GM10847 (cell line): Measurements from ENCODE around the gene SPOCK1.

Experiments
- POLR2A ChIP-seq: IDR thresholded peaks from 2 replicates; pipeline ENCODE4 v1.6.1; 2011; ENCODE audit not compliant: insufficient read length; ENCODE audit errors: extremely low read depth

SPOCK1 gene

DNA sequence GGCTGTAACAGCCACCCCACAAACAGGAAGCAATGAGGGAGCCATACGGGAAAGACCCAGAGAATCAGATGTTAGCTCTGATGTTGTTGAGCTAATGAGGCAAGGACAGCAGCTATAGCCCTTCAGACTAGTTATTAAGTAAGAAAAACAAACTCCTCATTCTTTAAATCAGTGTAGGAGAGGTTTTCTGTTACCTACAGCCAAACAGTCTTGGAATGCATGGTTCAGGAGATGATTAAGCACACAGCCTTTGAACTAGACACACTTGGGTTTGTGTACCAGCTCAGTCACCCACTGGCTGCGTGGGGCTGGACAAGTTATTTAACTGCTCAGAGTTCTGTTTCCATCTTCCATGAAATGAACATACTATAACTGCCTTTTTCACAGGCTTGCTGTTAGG lies 68.1 kb downstream of the SPOCK1 start:
- TF ChIP-seq POLR2A = no peak

- no peak for TF ChIP-seq POLR2A
Measured at GRCh38 chr5:137415231-137415681, 83.9 kb downstream of the SPOCK1 start.

- no peak for TF ChIP-seq POLR2A
Measured at GRCh38 chr5:137414112-137414755, 84.9 kb downstream of the SPOCK1 start.

GRCh38 chr5:137412136-137412535 lies 87.0 kb downstream of the SPOCK1 start:
- TF ChIP-seq POLR2A = no peak

GRCh38 chr5:137410234-137411010 lies 88.7 kb downstream of the SPOCK1 start:
- TF ChIP-seq POLR2A = no peak

GRCh38 chr5:137409736-137410135 lies 89.4 kb downstream of the SPOCK1 start:
- TF ChIP-seq POLR2A = no peak

DNA sequence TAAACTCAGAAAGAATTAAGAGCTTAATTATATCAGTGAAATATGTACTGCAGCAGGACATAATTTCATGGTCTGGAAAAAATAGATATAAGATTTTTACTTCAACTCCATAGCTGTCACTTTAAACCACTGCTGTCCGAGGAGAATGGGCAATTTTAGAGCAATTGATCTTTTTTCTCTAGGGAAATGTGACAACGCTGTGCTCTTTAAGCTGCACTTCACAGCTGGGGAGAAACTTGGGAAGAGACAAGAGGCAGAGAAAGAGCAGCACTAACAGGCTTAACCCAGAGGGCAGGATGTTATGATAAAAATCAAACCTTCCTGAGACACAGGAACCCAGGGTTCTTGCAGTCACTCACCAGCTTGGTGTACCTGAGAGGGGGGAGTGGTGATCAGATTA lies 92.0 kb downstream of the SPOCK1 start:
- no peak for TF ChIP-seq POLR2A

DNA sequence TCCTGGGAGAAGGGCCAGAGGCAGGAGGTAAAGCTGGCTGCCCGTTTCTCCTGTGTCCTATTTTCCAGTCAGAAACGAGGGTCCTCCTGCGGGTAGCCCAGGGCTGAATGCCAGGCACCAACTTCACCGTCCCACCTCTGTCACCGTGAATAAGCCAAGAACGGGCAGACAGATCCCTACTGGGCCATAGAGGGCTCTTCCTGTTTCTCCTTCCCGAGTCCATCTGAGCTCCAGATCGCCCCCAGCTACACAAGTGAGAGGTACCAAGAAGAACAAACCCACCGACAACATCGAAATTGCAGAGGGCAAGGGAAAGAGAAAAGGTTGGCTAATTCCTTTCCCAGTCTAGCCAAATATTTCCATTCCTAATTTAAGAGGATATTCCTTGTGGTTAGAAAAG lies 93.7 kb downstream of the SPOCK1 start:
- no peak for TF ChIP-seq POLR2A

DNA sequence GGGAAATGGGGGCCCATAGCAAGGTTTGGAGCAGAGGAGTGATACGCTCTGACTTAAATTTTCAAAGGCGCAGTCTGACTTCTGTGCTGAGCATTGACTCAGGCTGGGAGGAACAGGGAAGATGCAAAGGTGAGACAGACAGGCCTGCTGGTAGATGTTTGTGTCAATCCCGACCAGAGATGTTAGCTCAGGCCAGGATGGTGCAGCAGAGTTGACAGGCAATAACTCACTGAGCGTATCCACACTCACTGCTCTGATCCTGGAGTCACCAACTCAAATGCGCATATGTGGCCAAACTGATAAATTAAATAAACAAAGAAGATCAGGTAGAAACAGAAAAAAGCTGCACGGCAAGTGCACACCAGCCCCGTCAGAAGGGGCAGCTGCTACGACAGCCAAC lies 95.3 kb downstream of the SPOCK1 start:
- no peak for TF ChIP-seq POLR2A

DNA sequence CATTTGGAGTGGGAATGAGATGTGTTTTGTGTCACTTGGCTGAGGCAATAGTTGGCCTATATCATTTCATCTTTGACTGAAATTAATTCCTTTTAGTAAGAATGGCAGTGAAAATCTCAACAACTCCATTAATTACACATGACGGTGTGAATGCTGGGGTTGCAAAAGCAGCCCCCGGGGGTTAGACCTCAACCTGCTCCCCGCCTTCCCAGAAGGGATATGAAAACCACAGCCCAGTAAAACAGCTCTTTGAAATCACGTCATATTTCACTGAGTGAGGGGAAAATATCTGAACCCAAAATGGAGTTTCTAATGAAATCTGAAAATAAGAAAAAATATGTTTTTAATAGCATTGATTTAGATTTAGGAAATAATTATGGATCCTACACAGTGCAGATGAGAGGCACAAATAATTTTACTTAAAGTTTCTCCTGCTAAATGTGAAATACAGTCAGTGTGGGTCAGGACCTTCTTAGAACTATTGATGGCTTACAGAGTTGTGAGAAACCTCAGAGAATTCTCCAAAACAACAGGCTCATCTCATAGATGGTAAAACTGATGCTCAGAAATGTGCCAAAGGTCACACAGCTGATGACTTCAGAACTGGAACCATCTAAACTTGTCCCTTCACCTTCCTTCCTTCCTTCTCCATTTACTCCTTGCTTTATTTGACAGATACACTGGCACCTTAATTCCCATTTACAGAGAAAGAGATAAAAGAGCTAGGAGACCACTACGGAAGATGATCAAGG lies 96.5 kb downstream of the SPOCK1 start:
- TF ChIP-seq POLR2A = no peak

GRCh38 chr5:137401946-137402345 lies 97.2 kb downstream of the SPOCK1 start:
- TF ChIP-seq POLR2A = no peak

GRCh38 chr5:137400571-137400970 lies 98.6 kb downstream of the SPOCK1 start:
- no peak for TF ChIP-seq POLR2A

DNA sequence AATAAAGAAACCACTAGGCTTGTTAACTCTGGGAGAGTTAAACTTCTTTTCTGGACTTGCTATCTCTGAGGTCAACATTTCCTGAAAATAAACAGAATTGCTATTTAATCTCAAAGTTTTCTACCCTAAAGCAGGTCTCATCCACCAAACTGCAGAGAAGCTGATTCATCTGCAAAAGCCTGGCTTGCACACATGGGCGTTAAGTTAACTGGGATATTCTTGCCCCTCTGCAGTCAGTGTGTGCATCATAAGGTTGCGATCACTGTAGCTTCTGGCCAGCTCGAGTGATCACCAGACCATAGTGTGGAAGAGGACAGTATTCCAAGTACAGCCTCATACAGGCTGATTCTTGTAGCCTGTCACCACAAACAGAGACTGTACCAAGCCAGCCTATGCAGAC lies 99.2 kb downstream of the SPOCK1 start:
- TF ChIP-seq POLR2A = no peak

DNA sequence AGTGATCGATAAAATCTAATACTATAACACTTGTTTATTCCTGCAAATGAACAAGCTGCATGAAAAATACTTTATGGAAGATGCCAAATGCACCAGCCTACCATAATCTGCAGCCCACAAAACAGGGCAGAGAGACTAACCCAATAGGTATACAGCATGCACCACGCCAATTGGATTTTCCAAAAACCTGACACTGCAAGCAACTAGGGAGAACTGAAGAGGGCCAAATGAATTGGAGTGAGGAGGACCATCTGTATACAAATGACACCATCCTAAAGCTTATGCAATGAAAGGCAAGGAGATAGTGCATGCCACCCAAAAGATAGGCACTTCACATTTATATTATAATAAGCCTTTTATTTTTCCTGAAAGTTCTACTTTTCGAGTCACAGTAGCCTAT lies 100.4 kb downstream of the SPOCK1 start:
- no peak for TF ChIP-seq POLR2A

- TF ChIP-seq POLR2A = no peak
Measured at GRCh38 chr5:137398154-137398553, 101.0 kb downstream of the SPOCK1 start.
